Astrocyte of the cerebellum (primary cell): ENCODE data around the gene AURKAIP1.
"Not testable (repeated sequence)": the region's sequence is repeated elsewhere in the genome, so short reads cannot be mapped to it uniquely, and the experiment has no call there.

Source experiments
- DNase-seq: peaks from one replicate; pipeline ENCODE4 v3.0.0-alpha.2; 2011; ENCODE audit warnings: low read depth
- H3K4me3 ChIP-seq: 2 replicates; pipeline ENCODE4 v1.5.1; 2011; ENCODE audit warnings: mild to moderate bottlenecking, low read depth, low read length, moderate library complexity
- CTCF ChIP-seq: IDR thresholded peaks from 2 replicates; pipeline ENCODE4 v1.5.1; 2012; ENCODE audit warnings: low read length, low read depth, moderate library complexity, mild to moderate bottlenecking; ENCODE audit errors: missing control alignments
- in situ Hi-C: cut with HindIII; loops from 2 replicates; pipeline ENCODE4 v1.10.0; 2017; ENCODE audit warnings: low sequenced_read_pairs

The AURKAIP1 gene

GRCh38 chr1:1420654-1421141, 45.7 kb upstream of the AURKAIP1 start:
- in situ Hi-C loops = no loop called here
- TF ChIP-seq CTCF = no peak
- no peak overlapping the region for H3K4me3 ChIP-seq
- no peak for DNase-seq

GRCh38 chr1:1419813-1420653, 45.0 kb upstream of the AURKAIP1 start:
- DNase-seq = no peak
- in situ Hi-C loops = no loop called here
- TF ChIP-seq CTCF = no peak
- H3K4me3 ChIP-seq = no peak overlapping the region

- H3K4me3 ChIP-seq = no peak overlapping the region
- in situ Hi-C loops = no loop called here
- TF ChIP-seq CTCF = no peak
- no peak for DNase-seq
Observed at GRCh38 chr1:1419363-1419812, 44.4 kb upstream of the AURKAIP1 start.

- in situ Hi-C loops = no loop called here
- H3K4me3 ChIP-seq = no peak overlapping the region
- TF ChIP-seq CTCF = no peak
- no peak for DNase-seq
Observed at GRCh38 chr1:1418464-1419362, 43.7 kb upstream of the AURKAIP1 start.

DNA sequence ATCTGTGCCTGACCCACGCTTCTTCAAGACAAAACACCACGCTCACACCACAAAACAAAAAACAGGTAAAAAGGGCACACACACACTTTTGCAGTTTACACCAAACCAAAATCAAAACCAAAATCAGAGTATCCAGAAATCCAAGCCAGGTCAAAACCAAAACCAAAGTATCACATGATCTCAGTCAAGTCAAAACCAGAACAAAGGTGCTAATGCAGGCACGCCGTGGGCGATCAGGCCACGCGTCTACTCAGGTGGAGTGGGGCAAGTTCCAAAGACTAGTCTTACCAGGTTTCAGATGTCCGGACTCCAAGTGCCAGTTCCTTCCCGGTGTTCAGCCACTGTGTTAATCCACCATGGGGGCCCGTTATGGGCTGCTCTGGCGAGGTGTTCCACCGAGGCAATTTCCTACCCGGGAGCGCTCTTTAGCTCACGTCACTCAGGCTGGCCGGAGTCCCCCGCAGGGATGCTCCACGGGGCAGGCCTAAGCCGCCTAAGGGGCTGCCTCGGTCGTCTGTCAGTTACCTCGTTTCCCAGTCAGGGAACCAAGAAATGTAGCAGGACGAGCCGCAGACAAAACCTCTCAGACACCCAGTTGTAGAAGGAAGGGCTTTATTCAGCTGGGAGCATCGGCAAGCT, 42.9 kb upstream of the AURKAIP1 start:
- in situ Hi-C loops, DNase-seq, H3K4me3 ChIP-seq: not testable (repeated sequence)

DNA sequence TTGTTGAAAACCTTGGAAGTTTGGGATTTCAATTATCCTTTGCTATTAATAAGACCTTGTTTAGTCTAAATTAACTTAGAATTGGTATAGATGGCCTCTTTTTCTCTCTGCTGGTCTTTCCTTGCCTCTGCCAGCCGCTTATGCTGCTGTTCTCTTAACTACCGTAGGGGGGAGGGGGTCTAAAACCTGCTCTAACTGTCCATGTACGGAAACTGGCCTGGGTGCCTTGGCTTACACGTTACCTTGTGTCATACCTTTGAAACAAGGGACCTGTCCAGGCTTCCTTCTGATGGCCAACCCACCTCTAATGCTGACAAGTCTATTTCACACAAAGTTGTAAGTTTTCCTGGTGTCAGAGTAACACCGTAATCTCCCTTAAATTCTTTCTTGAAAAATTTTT, 42.4 kb upstream of the AURKAIP1 start:
- H3K4me3 ChIP-seq, DNase-seq, in situ Hi-C loops: not testable (repeated sequence)

- no peak for DNase-seq
- TF ChIP-seq CTCF = no peak
- H3K4me3 ChIP-seq = no peak overlapping the region
- in situ Hi-C loops = no loop called here
Observed at GRCh38 chr1:1415751-1416150, 40.7 kb upstream of the AURKAIP1 start.

GRCh38 chr1:1412311-1412902, 37.4 kb upstream of the AURKAIP1 start:
- in situ Hi-C loops, DNase-seq, H3K4me3 ChIP-seq: not testable (repeated sequence)
